H9 (cell line): ENCODE data around the gene NEDD4L. TPM values are rescaled to one million over a fixed set of nuclear protein-coding genes. Genes with fewer than 3 reads are reported as not detected.

ENCODE experiments used
- DNase-seq: peaks from one replicate; pipeline ENCODE4 v3.0.0-alpha.2; 2017
- H2AFZ ChIP-seq: one replicate; pipeline ENCODE4 v1.6.1; 2013; ENCODE audit warnings: mild to moderate bottlenecking, low read length, control low read depth, moderate library complexity
- H2AK5ac ChIP-seq: 2 replicates; pipeline ENCODE4 v1.6.1; 2013; ENCODE audit warnings: low read length, control low read depth, mixed read lengths; ENCODE audit not compliant: insufficient read length
- H2BK120ac ChIP-seq: one replicate; pipeline ENCODE4 v1.6.1; 2013; ENCODE audit warnings: low read depth, mild to moderate bottlenecking, low read length, control low read depth, inconsistent platforms; ENCODE audit not compliant: poor library complexity, severe bottlenecking
- H2BK12ac ChIP-seq: 2 replicates; pipeline ENCODE4 v1.6.1; 2013; ENCODE audit warnings: low read length, control low read depth, mixed read lengths, low read depth; ENCODE audit not compliant: insufficient read length
- H2BK15ac ChIP-seq: 2 replicates; pipeline ENCODE4 v1.6.1; 2013; ENCODE audit warnings: low read depth, low read length, control low read depth
- H2BK20ac ChIP-seq: one replicate; pipeline ENCODE4 v1.6.1; 2013; ENCODE audit warnings: low read depth, mild to moderate bottlenecking, low read length, control low read depth, inconsistent platforms; ENCODE audit not compliant: poor library complexity, severe bottlenecking
- H2BK5ac ChIP-seq: 2 replicates; pipeline ENCODE4 v1.6.1; 2013; ENCODE audit warnings: low read length, control low read depth, mixed read lengths; ENCODE audit not compliant: insufficient read length
- H3K14ac ChIP-seq: 2 replicates; pipeline ENCODE4 v1.6.1; 2013; ENCODE audit warnings: low read length, control low read depth; ENCODE audit not compliant: insufficient read depth
- H3K18ac ChIP-seq: 2 replicates; pipeline ENCODE4 v1.6.1; 2013; ENCODE audit warnings: low read depth, mild to moderate bottlenecking, mixed read lengths, low read length, control low read depth; ENCODE audit not compliant: insufficient read length
- H3K23ac ChIP-seq: 2 replicates; pipeline ENCODE4 v1.6.1; 2013; ENCODE audit warnings: low read length, control low read depth, mixed read lengths, low read depth; ENCODE audit not compliant: insufficient read length
- H3K23me2 ChIP-seq: 2 replicates; pipeline ENCODE4 v1.6.1; 2013; ENCODE audit warnings: low read depth, mild to moderate bottlenecking, mixed read lengths, low read length, control low read depth; ENCODE audit not compliant: insufficient read length, poor library complexity, severe bottlenecking
- H3K27ac ChIP-seq: 2 replicates; pipeline ENCODE4 v1.5.1; 2013; ENCODE audit warnings: low read length, control low read depth, mixed read lengths, low read depth; ENCODE audit not compliant: insufficient read length
- H3K27me3 ChIP-seq: 2 replicates; pipeline ENCODE4 v1.6.1; 2013; ENCODE audit warnings: low read length, control low read depth, inconsistent platforms; ENCODE audit not compliant: insufficient read depth
- H3K4ac ChIP-seq: 2 replicates; pipeline ENCODE4 v1.6.1; 2013; ENCODE audit warnings: low read depth, mild to moderate bottlenecking, control low read depth, inconsistent platforms, low read length, moderate library complexity
- H3K4me1 ChIP-seq: 2 replicates; pipeline ENCODE4 v1.6.1; 2013; ENCODE audit warnings: low read length, control low read depth, inconsistent platforms; ENCODE audit not compliant: insufficient read depth
- H3K4me2 ChIP-seq: 2 replicates; pipeline ENCODE4 v1.6.1; 2013; ENCODE audit warnings: low read length, control low read depth, mixed read lengths; ENCODE audit not compliant: insufficient read length, insufficient read depth
- H3K56ac ChIP-seq: 2 replicates; pipeline ENCODE4 v1.6.1; 2013; ENCODE audit warnings: low read depth, mild to moderate bottlenecking, mixed read lengths, low read length, control low read depth; ENCODE audit not compliant: insufficient read length
- H3K79me1 ChIP-seq: 2 replicates; pipeline ENCODE4 v1.6.1; 2013; ENCODE audit warnings: low read depth, mild to moderate bottlenecking, moderate library complexity, low read length, control low read depth, inconsistent platforms; ENCODE audit not compliant: insufficient read depth, poor library complexity, severe bottlenecking
- H3K79me2 ChIP-seq: 2 replicates; pipeline ENCODE4 v1.6.1; 2013; ENCODE audit warnings: low read length, control low read depth, inconsistent platforms; ENCODE audit not compliant: insufficient read depth
- H3K9ac ChIP-seq: 2 replicates; pipeline ENCODE4 v1.6.1; 2013; ENCODE audit warnings: low read length, control low read depth, mixed read lengths; ENCODE audit not compliant: insufficient read length; ENCODE audit errors: extremely low read depth
- H3K9me3 ChIP-seq: one replicate; pipeline ENCODE4 v1.6.1; 2013; ENCODE audit warnings: low read depth, low read length, inconsistent platforms; ENCODE audit not compliant: control insufficient read depth
- H3T11ph ChIP-seq: one replicate; pipeline ENCODE4 v1.6.1; 2013; ENCODE audit warnings: mild to moderate bottlenecking, low read length, control low read depth, inconsistent platforms
- H4K20me1 ChIP-seq: one replicate; pipeline ENCODE4 v1.6.1; 2013; ENCODE audit not compliant: control insufficient read depth, insufficient read length, insufficient read depth
- H4K5ac ChIP-seq: 2 replicates; pipeline ENCODE4 v1.6.1; 2013; ENCODE audit warnings: low read depth, mild to moderate bottlenecking, mixed read lengths, low read length, control low read depth; ENCODE audit not compliant: insufficient read length
- H4K8ac ChIP-seq: replicated peaks from 2 replicates; pipeline ENCODE4 v1.6.1; 2013; ENCODE audit warnings: low read length, control low read depth, mixed read lengths, low read depth; ENCODE audit not compliant: insufficient read length
- H4K91ac ChIP-seq: 2 replicates; pipeline ENCODE4 v1.6.1; 2013; ENCODE audit warnings: low read depth, mild to moderate bottlenecking, moderate library complexity, mixed read lengths, low read length, control low read depth; ENCODE audit not compliant: insufficient read length
- H3K27ac Mint-ChIP-seq, 3 experiments: 2 replicates in 2 of 3; 3 replicates in 1 of 3; pipeline ENCODE4 v1.8.0; 2020 to 2021; ENCODE audit warnings: mixed read lengths in 3 of 3, mild to moderate bottlenecking in 1 of 3, moderate library complexity in 1 of 3
- H3K27me3 Mint-ChIP-seq: 2 replicates; pipeline ENCODE4 v1.8.0; 2021; ENCODE audit warnings: low read depth, mild to moderate bottlenecking, moderate library complexity, mixed read lengths
- H3K36me3 Mint-ChIP-seq, 3 experiments: 2 replicates in 2 of 3; 3 replicates in 1 of 3; pipeline ENCODE4 v1.8.0; 2020 to 2021; ENCODE audit warnings: low read depth in 3 of 3, mixed read lengths in 3 of 3; ENCODE audit not compliant: insufficient read depth in 1 of 3
- H3K4me1 Mint-ChIP-seq, 2 experiments: 2 replicates each; pipeline ENCODE4 v1.8.0; 2020; ENCODE audit warnings: mixed read lengths in 2 of 2
- H3K4me3 Mint-ChIP-seq, 2 experiments: 2 replicates in 1 of 2; 3 replicates in 1 of 2; pipeline ENCODE4 v1.8.0; 2020 to 2021; ENCODE audit warnings: mild to moderate bottlenecking in 2 of 2, mixed read lengths in 2 of 2, moderate library complexity in 1 of 2
- H3K9me3 Mint-ChIP-seq, 2 experiments: 2 replicates in 1 of 2; 3 replicates in 1 of 2; pipeline ENCODE4 v1.8.0; 2020; ENCODE audit warnings: mild to moderate bottlenecking in 2 of 2, mixed read lengths in 2 of 2, moderate library complexity in 1 of 2
- CTCF ChIP-seq: fragments of 200-600 bp; sonication (generic); conservative IDR thresholded peaks from 3 replicates; pipeline ENCODE4 v1.8.0; 2021; ENCODE audit warnings: antibody characterized with exemption, mild to moderate bottlenecking
- WGBS: extraction: QIAGEN DNeasy Blood & Tissue Kit; methylation state at CpG from one replicate; pipeline ENCODE4 v1.1.7; 2013; ENCODE audit warnings: missing lambda C conversion rate, low lambda C conversion rate, mixed read lengths; ENCODE audit not compliant: insufficient read length; ENCODE audit errors: extremely low coverage; 5-methylcytosine and 5-hydroxymethylcytosine counted together
- total RNA-seq: library from RNA; stranded (reverse); gene quantifications from 2 replicates; pipeline ENCODE4 v1.2.1, GENCODE V29; 2021

The NEDD4L gene
- total RNA-seq, 1 experiment from 2014 or later = 76.3 TPM

- Histone ChIP-seq H4K5ac (no peak overlapping the region), H2AFZ (no peak overlapping the region), H4K91ac (no peak overlapping the region), H3K27ac (no peak overlapping the region), H3K79me2 (no peaks in the 10 kb centered on the region), H3K14ac (no peak overlapping the region), H4K8ac (no peak overlapping the region), H2BK12ac (no peak overlapping the region), H3K4ac (no peak overlapping the region), H3K4me2 (no peak overlapping the region), H3K23me2 (no peaks in the 10 kb centered on the region), H3K18ac (no peak overlapping the region), H3K23ac (no peak overlapping the region), H3K27me3 (no peaks in the 10 kb centered on the region), H3K79me1 (no peaks in the 10 kb centered on the region), H2AK5ac (no peak overlapping the region), H4K20me1 (no peaks in the 10 kb centered on the region), H3K56ac (no peak overlapping the region), H3K4me1 (no peaks in the 10 kb centered on the region; the same call in 1 of the 2 replicates), H3K9ac (no peak overlapping the region), H2BK15ac (no peak overlapping the region), H2BK20ac (no peak overlapping the region), H3K9me3 (no peaks in the 10 kb centered on the region), H2BK5ac (no peak overlapping the region), H3T11ph (no peak overlapping the region), H2BK120ac (no peak overlapping the region)
- Mint-ChIP-seq H3K27me3 (peaks cover 2% of the 10 kb centered on the region; the same call in 1 of the 2 replicates), H3K9me3 (no peaks in the 10 kb centered on the region), H3K36me3 (peaks cover 15 to 81% (median 73%) of the 10 kb centered on the region in 3 experiments; a peak in 6 of 7 replicates), H3K27ac (peak overlapping the region in 1 of 3 experiments; percentile 6; a peak in 1 of 7 replicates), H3K4me3 (no peak overlapping the region), H3K4me1 (peaks cover 16 to 17% of the 10 kb centered on the region in 2 experiments)
- no peak; the same call in 2 of the 3 replicates for TF ChIP-seq CTCF
- DNase-seq = peak; percentile 25
- no CpG with 5 or more reads among the region's 5 CpGs for WGBS
These were observed 343.7 kb downstream of the NEDD4L start for GRCh38 chr18:58387716-58388115.
